HepG2 (cell line): ENCODE data around the gene KCNIP4. TPM values are rescaled to one million over a fixed set of nuclear protein-coding genes. Genes with fewer than 3 reads are reported as not detected.

ENCODE experiments used
- ATAC-seq: fragments of 200-7000 bp; cut with Tn5 transposase; 3 replicates; pipeline ENCODE4 v1.9.1; 2020; ENCODE audit warnings: mild to moderate bottlenecking, moderate library complexity
- BruUV-seq: library from RNA; stranded (reverse); fragments of 400-500 nt; replicated peaks from 2 replicates; lab custom pipeline; 2021; lab: Mats Ljungman, UMichigan
- CTCF ChIA-PET: fragments of 300-600 bp; formaldehyde crosslinking; extraction: SDS; loops from one replicate; lab custom pipeline; 2021; ENCODE audit warnings: low total read pairs, inconsistent platforms, low intra/inter-chr PET ratio; lab: Yijun Ruan, JAX
- POLR2A ChIA-PET: fragments of 350-600 bp; sonication (Branson Sonifier 250); formaldehyde crosslinking; loops from one replicate; lab custom pipeline; 2020; ENCODE audit warnings: antibody characterized with exemption, inconsistent platforms; lab: Yijun Ruan, JAX
- DNase-seq: peaks from one replicate; pipeline ENCODE4 v3.0.0-alpha.2; 2015; ENCODE audit warnings: low spot score
- FAIRE-seq: peaks from 3 replicates; lab custom pipeline; 2011; peaks lifted over from hg19 to GRCh38; lab: Jason Lieb, UNC
- H2AFZ ChIP-seq: one replicate; pipeline ENCODE4 v1.6.1; 2011; ENCODE audit warnings: low read length, inconsistent platforms
- H3K27ac ChIP-seq: fragments of 300-600 bp; 3 replicates; pipeline ENCODE4 v1.8.0; 2011; ENCODE audit warnings: mixed run types, mild to moderate bottlenecking, mixed read lengths, low read length, inconsistent platforms; ENCODE audit not compliant: insufficient read depth; ENCODE audit errors: extremely low read length
- H3K27me3 ChIP-seq, 2 experiments: fragments of 200-600 bp in 1 of 2; 2 replicates in 1 of 2; 3 replicates in 1 of 2; pipeline versions ENCODE4 v1.6.0 to v1.8.0; 2011; ENCODE audit warnings: low read length in 2 of 2, mild to moderate bottlenecking in 2 of 2, moderate library complexity in 2 of 2, inconsistent platforms in 1 of 2; ENCODE audit not compliant: insufficient read depth in 2 of 2, control insufficient read depth in 1 of 2
- H3K36me3 ChIP-seq, 2 experiments: fragments of 200-600 bp in 1 of 2; replicated peaks in 1 of 2; 2 replicates in 1 of 2; 3 replicates in 1 of 2; pipeline versions ENCODE4 v1.5.1 to v1.8.0; 2011; ENCODE audit warnings: low read length in 2 of 2, inconsistent platforms in 1 of 2; ENCODE audit not compliant: insufficient read depth in 2 of 2, control insufficient read depth in 1 of 2
- H3K4me1 ChIP-seq: 2 replicates; pipeline ENCODE4 v1.5.1; 2012; ENCODE audit warnings: low read length, inconsistent platforms; ENCODE audit not compliant: insufficient read depth
- H3K4me2 ChIP-seq: 2 replicates; pipeline ENCODE4 v1.6.0; 2011; ENCODE audit warnings: low read depth, low read length, inconsistent platforms
- H3K4me3 ChIP-seq, 3 experiments: fragments of 200-600 bp in 1 of 3; sonication (generic), shearing (Covaris generic) in 1 of 3; replicated peaks in 1 of 3; 2 replicates each; pipeline ENCODE4 v1.5.1; 2011 to 2016; ENCODE audit warnings: low read length in 3 of 3, inconsistent platforms in 2 of 3, low read depth in 2 of 3, mild to moderate bottlenecking in 2 of 3, control low read depth in 1 of 3, mixed read lengths in 1 of 3; ENCODE audit not compliant: insufficient read depth in 1 of 3
- H3K79me2 ChIP-seq: one replicate; pipeline ENCODE4 v1.6.1; 2011; ENCODE audit warnings: low read length, inconsistent platforms; ENCODE audit not compliant: insufficient read depth
- H3K9ac ChIP-seq: 2 replicates; pipeline ENCODE4 v1.6.0; 2011; ENCODE audit warnings: mild to moderate bottlenecking, low read depth, low read length, inconsistent platforms; ENCODE audit not compliant: insufficient read depth
- H3K9me3 ChIP-seq: 2 replicates; pipeline ENCODE4 v1.5.1; 2012; ENCODE audit warnings: mild to moderate bottlenecking, low read length
- H4K20me1 ChIP-seq: 2 replicates; pipeline ENCODE4 v1.6.0; 2011; ENCODE audit warnings: inconsistent platforms, mild to moderate bottlenecking, low read length, moderate library complexity; ENCODE audit not compliant: insufficient read depth
- CHD4 ChIP-seq: fragments of 200-600 bp; sonication (generic); IDR thresholded peaks from 2 replicates; pipeline ENCODE4 v1.7.0; 2017; ENCODE audit warnings: mild to moderate bottlenecking, low read length, borderline replicate concordance
- HIVEP1 ChIP-seq: sonication (generic); formaldehyde crosslinking; IDR thresholded peaks from 2 replicates; pipeline ENCODE4 v1.4.0; 2020; ENCODE audit warnings: mild to moderate bottlenecking, missing genetic modification reagents
- KLF13 ChIP-seq: sonication (generic); formaldehyde crosslinking; IDR thresholded peaks from 2 replicates; pipeline ENCODE4 v1.4.0; 2020; ENCODE audit warnings: mild to moderate bottlenecking, missing genetic modification reagents
- NCOA5 ChIP-seq: sonication (generic); formaldehyde crosslinking; IDR thresholded peaks from 2 replicates; pipeline ENCODE4 v1.4.0; 2020; ENCODE audit warnings: missing genetic modification reagents
- NR2C2 ChIP-seq: sonication (generic); formaldehyde crosslinking; IDR thresholded peaks from 2 replicates; pipeline ENCODE4 v1.4.0; 2020; ENCODE audit warnings: missing genetic modification reagents, mild to moderate bottlenecking, moderate library complexity, borderline replicate concordance
- ONECUT2 ChIP-seq: sonication (generic); formaldehyde crosslinking; IDR thresholded peaks from 2 replicates; pipeline ENCODE4 v1.4.0; 2020; ENCODE audit warnings: missing genetic modification reagents
- SOX6 ChIP-seq, 2 experiments: fragments of 450-650 bp in 1 of 2; sonication (generic) in 1 of 2; formaldehyde crosslinking in 1 of 2; IDR thresholded peaks; 2 replicates each; pipeline versions ENCODE4 v1.4.0 to v1.6.1; 2017 to 2020; ENCODE audit warnings: antibody characterized with exemption in 1 of 2, mild to moderate bottlenecking in 1 of 2, missing genetic modification reagents in 1 of 2
- ZBTB7A ChIP-seq: sonication (generic); formaldehyde crosslinking; IDR thresholded peaks from 2 replicates; pipeline ENCODE4 v1.8.0; 2022; ENCODE audit warnings: mild to moderate bottlenecking, missing genetic modification reagents
- ZKSCAN1 ChIP-seq: fragments of 150-350 bp; IDR thresholded peaks from 2 replicates; pipeline ENCODE4 v1.6.1; 2014; ENCODE audit warnings: low read length
- ZNF24 ChIP-seq: fragments of 450-650 bp; IDR thresholded peaks from 2 replicates; pipeline ENCODE4 v1.6.1; 2017; ENCODE audit warnings: antibody characterized with exemption, mild to moderate bottlenecking
- ZNF350 ChIP-seq: sonication (generic); formaldehyde crosslinking; IDR thresholded peaks from 2 replicates; pipeline ENCODE4 v1.4.0; 2020; ENCODE audit warnings: mild to moderate bottlenecking, low read depth, missing genetic modification reagents, borderline replicate concordance
- ZNF569 ChIP-seq: sonication (generic); formaldehyde crosslinking; IDR thresholded peaks from 2 replicates; pipeline ENCODE4 v1.5.0; 2020; ENCODE audit warnings: mild to moderate bottlenecking, missing genetic modification reagents, moderate library complexity, borderline replicate concordance
- ZNF614 ChIP-seq: IDR thresholded peaks from 2 replicates; pipeline ENCODE4 v1.6.1; 2018; ENCODE audit warnings: missing biosample characterization, missing genetic modification reagents, inconsistent platforms, borderline replicate concordance
- ZNF816 ChIP-seq: sonication (generic); formaldehyde crosslinking; IDR thresholded peaks from 2 replicates; pipeline ENCODE4 v1.8.0; 2022; ENCODE audit warnings: missing genetic modification reagents, mild to moderate bottlenecking, borderline replicate concordance
- ZSCAN30 ChIP-seq: sonication (generic); formaldehyde crosslinking; IDR thresholded peaks from 2 replicates; pipeline ENCODE4 v1.5.0; 2020; ENCODE audit warnings: mild to moderate bottlenecking, missing genetic modification reagents
- WGBS: methylation state at CpG from one replicate; pipeline ENCODE4 v1.1.6; 2017; ENCODE audit warnings: low lambda C conversion rate; 5-methylcytosine and 5-hydroxymethylcytosine counted together
- in situ Hi-C: cut with HindIII; loops from 2 replicates; pipeline ENCODE4 v1.10.0; 2017; ENCODE audit warnings: low pct_unique_long_range_greater_than_20kb; ENCODE audit not compliant: extremely low pct_ligation_motif_present
- intact Hi-C: fragments of 100-400 bp; cut with micrococcal nuclease; formaldehyde crosslinking; loops from one replicate; pipeline ENCODE4 v1.10.0; 2022; ENCODE audit not compliant: unreplicated experiment
- polyA plus RNA-seq, 8 experiments: library from polyadenylated mRNA; depleted of rRNA in 3 of 8; stranded (reverse) in 7 of 8; unstranded in 1 of 8; fragments of >200 nt; fragmentation: Illumina TruSeq in 4 of 8; extraction: Trizol in 4 of 8; gene quantifications; 2 replicates each; pipeline versions ENCODE4 v1.2.1 to v1.2.3, GENCODE V29; 2011 to 2016; ENCODE audit warnings: low read depth in 4 of 8, missing spikeins in 1 of 8, mixed read lengths in 1 of 8; ENCODE audit not compliant: insufficient read depth in 1 of 8
- total RNA-seq, 5 experiments: library from RNA; depleted of rRNA; stranded (reverse); fragments of >200 nt; fragmentation: Illumina TruSeq; extraction: Trizol; gene quantifications; 2 replicates each; pipeline ENCODE4 v1.2.3, GENCODE V29; 2016; ENCODE audit warnings: low read depth in 1 of 5
- TF ChIP-seq, protein P1 (sequence below): IDR thresholded peaks from 2 replicates; pipeline ENCODE4 v1.6.1; 2012; ENCODE audit warnings: low read depth, low read length, improper control_type of control experiment
- TF ChIP-seq, protein P2 (sequence below): sonication (generic); formaldehyde crosslinking; IDR thresholded peaks from 2 replicates; pipeline ENCODE4 v1.9.0; 2021; ENCODE audit warnings: missing genetic modification reagents, borderline replicate concordance
- TF ChIP-seq, protein P3 (sequence below): sonication (generic); formaldehyde crosslinking; IDR thresholded peaks from 2 replicates; pipeline ENCODE4 v1.5.1; 2020; ENCODE audit warnings: missing genetic modification reagents, mild to moderate bottlenecking, borderline replicate concordance

Gene KCNIP4
- total and polyA plus RNA-seq, 2 of the 13 experiments (the other 11 are each of a cell fraction or from before 2014, with no cell fraction given): 0.09 TPM; not detected in 1

DNA sequence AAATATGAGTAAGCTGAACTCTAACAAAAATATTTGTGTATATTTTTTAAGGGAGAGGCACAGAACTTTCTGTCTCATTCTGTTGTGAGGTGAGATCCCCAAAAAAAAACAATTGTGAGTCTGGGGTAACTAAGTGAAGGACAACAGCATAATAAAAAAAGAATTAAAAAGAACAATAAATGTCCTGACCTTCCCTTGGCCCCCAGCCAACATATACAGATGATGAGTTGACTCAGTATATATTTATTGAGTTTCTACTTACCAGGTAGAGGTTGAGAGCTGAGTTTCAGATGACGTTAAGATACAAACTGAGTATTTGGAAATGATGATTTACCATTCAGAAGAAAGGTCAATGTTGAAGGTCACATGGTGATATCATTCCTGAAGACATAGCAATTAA is 239.5 kb downstream of the KCNIP4 start:
- TF ChIP-seq ZBTB7A (CRISPR knock-in tag) (no peak), ZNF350 (CRISPR knock-in tag) (no peak), NCOA5 (CRISPR knock-in tag) (no peak), ZNF24 (no peak), HIVEP1 (CRISPR knock-in tag) (no peak), ZNF614 (CRISPR knock-in tag) (no peak), ZKSCAN1 (no peak), ZSCAN30 (no peak), ONECUT2 (CRISPR knock-in tag) (no peak), KLF13 (CRISPR knock-in tag) (no peak), CHD4 (no peak), ZNF569 (CRISPR knock-in tag) (no peak), ZNF816 (no peak), NR2C2 (no peak), SOX6 (IDR thresholded peaks at IDR 0.05) (no peak), SOX6 (CRISPR knock-in tag; IDR thresholded peaks at IDR 0.05) (no peak)
- TF ChIP-seq, protein P1, sequence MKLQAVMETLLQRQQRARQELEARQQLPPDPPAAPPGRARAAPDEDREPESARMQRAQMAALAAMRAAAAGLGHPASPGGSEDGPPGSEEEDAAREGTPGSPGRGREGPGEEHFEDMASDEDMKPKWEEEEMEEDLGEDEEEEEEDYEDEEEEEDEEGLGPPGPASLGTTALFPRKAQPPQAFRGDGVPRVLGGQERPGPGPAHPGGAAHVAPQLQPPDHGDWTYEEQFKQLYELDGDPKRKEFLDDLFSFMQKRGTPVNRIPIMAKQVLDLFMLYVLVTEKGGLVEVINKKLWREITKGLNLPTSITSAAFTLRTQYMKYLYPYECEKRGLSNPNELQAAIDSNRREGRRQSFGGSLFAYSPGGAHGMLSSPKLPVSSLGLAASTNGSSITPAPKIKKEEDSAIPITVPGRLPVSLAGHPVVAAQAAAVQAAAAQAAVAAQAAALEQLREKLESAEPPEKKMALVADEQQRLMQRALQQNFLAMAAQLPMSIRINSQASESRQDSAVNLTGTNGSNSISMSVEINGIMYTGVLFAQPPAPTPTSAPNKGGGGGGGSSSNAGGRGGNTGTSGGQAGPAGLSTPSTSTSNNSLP: no peak
- TF ChIP-seq, protein P2, sequence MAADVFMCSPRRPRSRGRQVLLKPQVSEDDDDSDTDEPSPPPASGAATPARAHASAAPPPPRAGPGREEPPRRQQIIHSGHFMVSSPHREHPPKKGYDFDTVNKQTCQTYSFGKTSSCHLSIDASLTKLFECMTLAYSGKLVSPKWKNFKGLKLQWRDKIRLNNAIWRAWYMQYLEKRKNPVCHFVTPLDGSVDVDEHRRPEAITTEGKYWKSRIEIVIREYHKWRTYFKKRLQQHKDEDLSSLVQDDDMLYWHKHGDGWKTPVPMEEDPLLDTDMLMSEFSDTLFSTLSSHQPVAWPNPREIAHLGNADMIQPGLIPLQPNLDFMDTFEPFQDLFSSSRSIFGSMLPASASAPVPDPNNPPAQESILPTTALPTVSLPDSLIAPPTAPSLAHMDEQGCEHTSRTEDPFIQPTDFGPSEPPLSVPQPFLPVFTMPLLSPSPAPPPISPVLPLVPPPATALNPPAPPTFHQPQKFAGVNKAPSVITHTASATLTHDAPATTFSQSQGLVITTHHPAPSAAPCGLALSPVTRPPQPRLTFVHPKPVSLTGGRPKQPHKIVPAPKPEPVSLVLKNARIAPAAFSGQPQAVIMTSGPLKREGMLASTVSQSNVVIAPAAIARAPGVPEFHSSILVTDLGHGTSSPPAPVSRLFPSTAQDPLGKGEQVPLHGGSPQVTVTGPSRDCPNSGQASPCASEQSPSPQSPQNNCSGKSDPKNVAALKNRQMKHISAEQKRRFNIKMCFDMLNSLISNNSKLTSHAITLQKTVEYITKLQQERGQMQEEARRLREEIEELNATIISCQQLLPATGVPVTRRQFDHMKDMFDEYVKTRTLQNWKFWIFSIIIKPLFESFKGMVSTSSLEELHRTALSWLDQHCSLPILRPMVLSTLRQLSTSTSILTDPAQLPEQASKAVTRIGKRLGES: no peak
- TF ChIP-seq, protein P3, sequence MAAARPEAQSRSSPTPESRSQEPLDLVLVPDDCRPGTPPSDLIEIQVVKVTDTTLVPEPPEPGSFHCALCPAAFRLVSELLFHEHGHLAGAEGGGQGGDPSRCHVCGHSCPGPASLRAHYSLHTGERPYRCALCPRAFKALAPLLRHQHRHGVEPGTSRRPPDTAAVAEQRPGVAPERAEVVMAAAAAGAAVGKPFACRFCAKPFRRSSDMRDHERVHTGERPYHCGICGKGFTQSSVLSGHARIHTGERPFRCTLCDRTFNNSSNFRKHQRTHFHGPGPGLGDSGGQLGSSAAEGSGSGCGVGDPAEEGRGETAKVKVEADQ: no peak
- TF ChIP-seq, all 625 proteins: peak for 0
- intact Hi-C loops: no loop called here
- Histone ChIP-seq H3K27me3 (no peaks in the 10 kb centered on the region; a peak in 1 of 5 replicates), H4K20me1 (no peaks in the 10 kb centered on the region), H3K4me2 (no peak overlapping the region), H3K4me1 (no peaks in the 10 kb centered on the region), H3K9me3 (no peaks in the 10 kb centered on the region), H3K79me2 (no peaks in the 10 kb centered on the region), H2AFZ (no peak overlapping the region), H3K27ac (no peak overlapping the region), H3K4me3 (no peak overlapping the region), H3K36me3 (no peaks in the 10 kb centered on the region), H3K9ac (no peak overlapping the region)
- WGBS: 43% methylated on average over 1 of the region's 1 CpG
- no peak for DNase-seq
- CTCF ChIA-PET: no interaction called here
- POLR2A ChIA-PET: no interaction called here
- no peak for FAIRE-seq
- BruUV-seq: no TSS peak
- in situ Hi-C loops: no loop called here
- ATAC-seq: no peak
